Smooth muscle cell of trachea (primary cell): ENCODE measurements around the gene L3MBTL3. TPM values are rescaled to one million over a fixed set of nuclear protein-coding genes. Genes with fewer than 3 reads are reported as not detected.

Experiments used
- total RNA-seq: library from RNA; depleted of rRNA; stranded (reverse); fragments of >200 nt; gene quantifications from 2 replicates; pipeline ENCODE4 v1.2.1, GENCODE V29; 2014

The L3MBTL3 gene
- total RNA-seq, result 5.2 and 5.8 TPM in 2 replicates

GRCh38 chr6:130018292-130018743, at the start of gene L3MBTL3:
TSS of gene L3MBTL3 (plus strand) at chr6:130018581. CDS start at chr6:130042700, 24,119 bp downstream.

Other genes with a start within 250 kb of the L3MBTL3 start
- not detected in 2 replicates for gene TMEM244, start 157.3 kb upstream of the L3MBTL3 start, total RNA-seq
- 2.0 and 5.1 TPM in 2 replicates for gene SAMD3, start 204.4 kb downstream of the L3MBTL3 start, total RNA-seq